ENCODE measurements around the gene TPSG1. TPM values are rescaled to one million over a fixed set of nuclear protein-coding genes. Genes with fewer than 3 reads are reported as not detected.

TPSG1 gene
- total RNA-seq, 1 experiment from 2014 or later: not detected

- CTCF ChIA-PET: no interaction called here
- no peak overlapping the region; the same call in 1 of the 2 replicates for H3K27ac ChIP-seq (ENCODE audit: low read depth, low read length)
- DNase-seq (ENCODE audit: low read depth, low spot score) (no peak), ATAC-seq (no peak)
- H3K4me1 ChIP-seq (ENCODE audit: control insufficient read depth in 1 of 2, insufficient read depth in 2 of 2, low read length in 2 of 2): peaks cover 24 to 42% of the 10 kb centered on the region in 2 experiments
- no peaks in the 10 kb centered on the region for H3K36me3 ChIP-seq (ENCODE audit: control insufficient read depth in 1 of 2, insufficient read depth in 2 of 2, low read length in 2 of 2)
- peak overlapping the region; percentile 53 for H3K9ac ChIP-seq (ENCODE audit: low read length)
- RAD21 ChIA-PET (ENCODE audit: low non-redundant PET in 1 of 2, low total read pairs in 2 of 2, uncharacterized antibody in 2 of 2, unreplicated experiment in 2 of 2): no interaction called here
- H3K9me2 ChIP-seq (ENCODE audit: insufficient read depth): no peaks in the 10 kb centered on the region
- TF ChIP-seq MAX (IDR thresholded peaks at IDR 0.05) (no peak), REST (IDR thresholded peaks at IDR 0.05; ENCODE audit: low read depth) (no peak)
- intact Hi-C loops (cut with micrococcal nuclease): no loop called here
- no TSS peak for BruUV-seq (replicated peaks)
- H3K4me3 ChIP-seq (replicated peaks in 1 of 2; ENCODE audit: low read depth in 1 of 2, low read length in 2 of 2): no peak overlapping the region
- no peaks in the 10 kb centered on the region for H3K27me3 ChIP-seq (ENCODE audit: insufficient read depth, low read length)
- H2AFZ ChIP-seq (ENCODE audit: low read depth, low read length, poor library complexity, severe bottlenecking): no peak overlapping the region
- POLR2A ChIA-PET: no interaction called here
- no peaks in the 10 kb centered on the region for H4K20me1 ChIP-seq (ENCODE audit: insufficient read depth)
- no peaks in the 10 kb centered on the region for H3K9me3 ChIP-seq (ENCODE audit: control insufficient read depth in 1 of 2, insufficient read depth in 1 of 2, low read depth in 1 of 2, low read length in 2 of 2)
- H3K4me2 ChIP-seq (ENCODE audit: low read length): peak overlapping the region; percentile 79
- no peaks in the 10 kb centered on the region; the same call in 1 of the 2 replicates for H3K79me2 ChIP-seq (ENCODE audit: insufficient read depth, low read length)
These were observed 41.8 kb downstream of the TPSG1 start for GRCh38 chr16:1182950-1183907.

GRCh38 chr16:1182316-1182671 lies 42.8 kb downstream of the TPSG1 start:
- intact Hi-C loops (cut with micrococcal nuclease): no loop called here
- peak overlapping the region; percentile 79 for H3K4me2 ChIP-seq (ENCODE audit: low read length)
- H3K9me2 ChIP-seq (ENCODE audit: insufficient read depth): no peaks in the 10 kb centered on the region
- no peak overlapping the region for H2AFZ ChIP-seq (ENCODE audit: low read depth, low read length, poor library complexity, severe bottlenecking)
- no peaks in the 10 kb centered on the region for H3K9me3 ChIP-seq (ENCODE audit: control insufficient read depth in 1 of 2, insufficient read depth in 1 of 2, low read depth in 1 of 2, low read length in 2 of 2)
- peak overlapping the region; percentile 39; the same call in 1 of the 2 replicates for H3K27ac ChIP-seq (ENCODE audit: low read depth, low read length)
- H3K9ac ChIP-seq (ENCODE audit: low read length): peak overlapping the region; percentile 53
- H3K27me3 ChIP-seq (ENCODE audit: insufficient read depth, low read length): no peaks in the 10 kb centered on the region
- no peaks in the 10 kb centered on the region; the same call in 1 of the 2 replicates for H3K79me2 ChIP-seq (ENCODE audit: insufficient read depth, low read length)
- POLR2A ChIA-PET: no interaction called here
- no peaks in the 10 kb centered on the region for H4K20me1 ChIP-seq (ENCODE audit: insufficient read depth)
- DNase-seq (ENCODE audit: low read depth, low spot score) (no peak), ATAC-seq (peak; percentile 67)
- BruUV-seq (replicated peaks): no TSS peak
- H3K4me1 ChIP-seq (ENCODE audit: control insufficient read depth in 1 of 2, insufficient read depth in 2 of 2, low read length in 2 of 2): peaks cover 24 to 42% of the 10 kb centered on the region in 2 experiments
- RAD21 ChIA-PET (ENCODE audit: low non-redundant PET in 1 of 2, low total read pairs in 2 of 2, uncharacterized antibody in 2 of 2, unreplicated experiment in 2 of 2): no interaction called here
- CTCF ChIA-PET: no interaction called here
- no peaks in the 10 kb centered on the region for H3K36me3 ChIP-seq (ENCODE audit: control insufficient read depth in 1 of 2, insufficient read depth in 2 of 2, low read length in 2 of 2)
- peak overlapping the region; percentile 9 to 40; a peak in 2 of 4 replicates for H3K4me3 ChIP-seq (replicated peaks in 1 of 2; ENCODE audit: low read depth in 1 of 2, low read length in 2 of 2)
- TF ChIP-seq ZNF274 (IDR thresholded peaks at IDR 0.05; ENCODE audit: low read depth, low read length) (no peak), SRF (IDR thresholded peaks at IDR 0.05; ENCODE audit: low read depth) (no peak), POLR2AphosphoS5 (IDR thresholded peaks at IDR 0.05; ENCODE audit: low read depth, low read length) (no peak; the same call in 1 of the 2 replicates), SP1 (IDR thresholded peaks at IDR 0.05; ENCODE audit: low read depth) (no peak), MAX (IDR thresholded peaks at IDR 0.05) (no peak), REST (IDR thresholded peaks at IDR 0.05; ENCODE audit: low read depth) (no peak), EGR1 (IDR thresholded peaks at IDR 0.05; ENCODE audit: low read depth) (no peak), TCF7L2 (IDR thresholded peaks at IDR 0.05; ENCODE audit: borderline replicate concordance, extremely low read depth, insufficient read depth, insufficient read length) (no peak), CEBPB (IDR thresholded peaks at IDR 0.05; ENCODE audit: low read depth) (no peak), JUND (IDR thresholded peaks at IDR 0.05) (no peak)
